Thoracic aorta (tissue), 2 donors: ENCODE measurements around the gene FOXD1. TPM values are rescaled to one million over a fixed set of nuclear protein-coding genes. Genes with fewer than 3 reads are reported as not detected.
A peak's percentile ranks its signal among the peaks of the same experiment; 100 is the strongest.
"Not testable (repeated sequence)": the region's sequence is repeated elsewhere in the genome, so short reads cannot be mapped to it uniquely, and the experiment has no call there.

ENCODE experiments used
- ATAC-seq: fragments of 150-250 bp; one replicate; pipeline ENCODE4 v1.8.0; 2017; ENCODE audit warnings: low read depth; ENCODE audit not compliant: insufficient number of reproducible peaks, low FRiP score
- DNase-seq: peaks from one replicate; pipeline ENCODE4 v3.0.0-alpha.2; 2020; ENCODE audit warnings: low spot score
- H3K27ac ChIP-seq, 2 donors: fragments of 200-600 bp; sonication (generic); 1 replicate in 1 of 2; 2 replicates in 1 of 2; pipeline ENCODE4 v1.5.1; 2016; ENCODE audit warnings: mild to moderate bottlenecking in 2 of 2, moderate library complexity in 2 of 2
- H3K27me3 ChIP-seq: fragments of 200-600 bp; sonication (generic); replicated peaks from 2 replicates; pipeline ENCODE4 v1.6.0; 2016; ENCODE audit warnings: mild to moderate bottlenecking; ENCODE audit not compliant: insufficient read depth
- H3K36me3 ChIP-seq: fragments of 200-600 bp; sonication (generic); one replicate; pipeline ENCODE4 v1.5.1; 2016
- H3K4me1 ChIP-seq, 2 donors: fragments of 200-600 bp; sonication (generic); 1 replicate in 1 of 2; 2 replicates in 1 of 2; pipeline versions ENCODE4 v1.5.1 to v1.6.0; 2016; ENCODE audit warnings: low read depth in 2 of 2, mild to moderate bottlenecking in 1 of 2; ENCODE audit not compliant: control insufficient read depth in 1 of 2
- H3K4me3 ChIP-seq: fragments of 200-600 bp; sonication (generic); 2 replicates; pipeline ENCODE4 v1.5.1; 2016; ENCODE audit warnings: mild to moderate bottlenecking
- H3K9me3 ChIP-seq: fragments of 200-600 bp; sonication (generic); 2 replicates; pipeline ENCODE4 v1.5.1; 2016
- CTCF ChIP-seq: fragments of 200-600 bp; sonication (generic); IDR thresholded peaks from one replicate; pipeline ENCODE4 v1.5.1; 2019; ENCODE audit warnings: antibody characterized with exemption
- total RNA-seq, 2 donors: library from RNA; depleted of rRNA; stranded (reverse); fragments of >200 nt; gene quantifications; one replicate each; pipeline versions ENCODE4 v1.1.0 to v1.2.3, GENCODE V29; 2016

Gene FOXD1
- total RNA-seq, 2 donors from 2014 or later = 6.8 to 10.0 TPM

DNA sequence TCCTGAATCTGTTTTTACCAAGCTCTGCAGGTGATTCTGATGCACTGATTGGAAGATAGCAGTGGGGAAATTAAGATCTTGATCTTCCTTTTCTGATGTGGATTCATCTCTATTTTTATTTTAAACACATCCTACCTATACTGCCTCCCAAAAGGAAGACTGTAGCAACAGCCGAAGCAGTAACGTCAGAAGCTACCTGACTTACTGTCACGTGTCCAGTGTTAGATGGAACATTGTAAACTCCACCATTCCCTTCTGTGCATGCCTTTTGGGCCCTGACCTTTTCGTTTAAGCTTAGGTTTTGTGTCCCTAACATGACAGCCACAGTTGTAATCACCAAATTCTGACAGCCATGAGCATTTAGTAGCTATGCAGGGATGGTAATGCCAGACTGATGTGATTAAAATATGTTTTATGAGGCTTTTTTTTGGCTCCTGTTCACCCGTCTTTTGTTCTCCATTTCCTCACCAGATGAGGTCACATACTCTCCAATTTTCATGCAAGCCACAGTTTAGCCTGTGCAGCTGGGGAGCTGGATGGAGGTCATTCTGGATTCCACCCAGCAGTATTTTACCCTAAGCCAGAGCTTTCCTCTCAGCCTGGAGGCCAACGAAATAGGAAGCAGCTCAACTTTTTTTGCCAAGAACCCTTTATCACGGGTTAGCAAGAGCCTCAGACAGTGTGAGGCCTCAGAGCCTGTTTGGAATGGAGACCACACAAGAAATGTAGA lies 15.6 kb upstream of the FOXD1 start:
- Histone ChIP-seq H3K4me3 (no peak overlapping the region), H3K27ac (no peak overlapping the region), H3K4me1 (no peaks in the 10 kb centered on the region), H3K36me3 (no peaks in the 10 kb centered on the region), H3K27me3 (no peaks in the 10 kb centered on the region), H3K9me3 (no peaks in the 10 kb centered on the region)
- no peak for ATAC-seq
- TF ChIP-seq CTCF = no peak
- no peak for DNase-seq

- no peak for TF ChIP-seq CTCF
- H3K36me3 ChIP-seq = no peaks in the 10 kb centered on the region
- H3K27ac ChIP-seq = no peak overlapping the region
- no peak for ATAC-seq
- no peaks in the 10 kb centered on the region for H3K27me3 ChIP-seq
- no peak overlapping the region for H3K4me3 ChIP-seq
- H3K9me3 ChIP-seq = no peaks in the 10 kb centered on the region
- DNase-seq = no peak
- no peaks in the 10 kb centered on the region for H3K4me1 ChIP-seq
These were observed 11.6 kb upstream of the FOXD1 start for GRCh38 chr5:73460133-73460532.

GRCh38 chr5:73459366-73459765 lies 10.8 kb upstream of the FOXD1 start:
- no peak for TF ChIP-seq CTCF
- Histone ChIP-seq H3K4me3 (no peak overlapping the region), H3K27me3 (no peaks in the 10 kb centered on the region), H3K9me3 (no peaks in the 10 kb centered on the region), H3K36me3 (no peaks in the 10 kb centered on the region), H3K4me1 (no peaks in the 10 kb centered on the region), H3K27ac (no peak overlapping the region)
- no peak for DNase-seq
- ATAC-seq = no peak

- not testable (repeated sequence) for H3K4me3 ChIP-seq, H3K36me3 ChIP-seq, H3K27ac ChIP-seq, H3K4me1 ChIP-seq, H3K9me3 ChIP-seq, ATAC-seq, DNase-seq, H3K27me3 ChIP-seq
These were observed 7.9 kb upstream of the FOXD1 start for GRCh38 chr5:73456462-73456861.

DNA sequence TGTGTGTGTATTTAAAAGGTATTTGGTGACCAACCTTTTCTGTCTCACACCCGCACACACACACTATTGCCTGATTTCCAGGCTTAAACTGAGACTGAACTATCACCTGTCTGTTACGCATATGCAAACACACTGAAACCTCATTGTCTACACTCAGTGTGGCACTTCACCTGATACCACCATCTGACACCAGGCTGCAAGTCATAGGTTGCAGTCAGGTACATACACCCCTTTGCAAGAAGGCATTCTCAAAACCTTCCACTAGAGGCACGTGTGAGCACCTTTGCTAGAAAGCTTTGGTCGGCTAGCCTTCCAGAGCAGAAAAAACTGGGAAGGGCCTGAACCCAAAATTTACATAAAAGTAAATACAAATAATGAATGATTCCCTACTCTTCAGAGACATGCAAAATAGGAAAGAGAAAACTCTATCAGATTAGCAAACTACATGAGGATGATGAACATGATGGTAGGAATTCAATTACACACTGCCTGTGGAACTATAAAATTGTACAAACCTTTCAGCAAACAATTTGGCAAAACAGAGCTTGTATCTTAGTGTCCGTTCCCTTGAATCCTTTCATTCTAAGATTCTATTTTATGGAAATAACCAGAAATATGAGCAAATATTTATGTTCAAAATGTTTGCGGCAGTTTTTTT lies 5.9 kb upstream of the FOXD1 start:
- DNase-seq (no peak), ATAC-seq (no peak)
- TF ChIP-seq CTCF = peak; percentile 65
- no peaks in the 10 kb centered on the region for H3K36me3 ChIP-seq
- H3K4me3 ChIP-seq = no peak overlapping the region
- peaks cover 9 to 11% of the 10 kb centered on the region in 2 donors for H3K4me1 ChIP-seq
- H3K9me3 ChIP-seq = no peaks in the 10 kb centered on the region
- no peak overlapping the region for H3K27ac ChIP-seq
- peaks cover 19% of the 10 kb centered on the region for H3K27me3 ChIP-seq
